Stimulated activated CD8-positive, alpha-beta memory T cell treated with anti-CD3 and anti-CD28 coated beads, Interleukin-2, amount 100 ng/mL, for 1 hour (primary cell): Measurements from ENCODE around the gene POTEF.
"Not testable (repeated sequence)": the region's sequence is repeated elsewhere in the genome, so short reads cannot be mapped to it uniquely, and the experiment has no call there.

ENCODE experiments used
- DNase-seq, 2 donors: peaks; one replicate each; pipeline ENCODE4 v3.0.0-alpha.2; 2020; ENCODE audit warnings: low read depth in 2 of 2

The POTEF gene

DNA sequence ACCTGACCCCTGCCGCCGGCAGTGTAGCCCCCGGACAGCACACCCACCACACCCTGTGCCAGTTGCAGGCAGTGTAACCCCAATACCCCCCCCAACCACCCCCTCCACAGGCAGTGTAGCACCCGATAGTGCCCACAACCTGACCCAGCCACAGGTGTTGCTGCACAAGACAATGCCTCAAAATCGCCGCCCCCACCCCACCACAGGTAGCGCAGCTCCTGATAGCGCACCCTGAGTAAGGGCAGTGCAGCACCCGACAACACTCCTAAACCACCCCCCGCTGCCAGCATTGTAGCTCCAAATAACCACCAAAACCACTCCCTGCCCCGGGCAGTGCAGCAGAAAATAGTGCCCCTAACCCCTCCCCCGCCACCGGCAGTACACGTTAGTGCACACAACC lies 558 bp downstream of the POTEF start:
- DNase-seq: not testable (repeated sequence)

DNA sequence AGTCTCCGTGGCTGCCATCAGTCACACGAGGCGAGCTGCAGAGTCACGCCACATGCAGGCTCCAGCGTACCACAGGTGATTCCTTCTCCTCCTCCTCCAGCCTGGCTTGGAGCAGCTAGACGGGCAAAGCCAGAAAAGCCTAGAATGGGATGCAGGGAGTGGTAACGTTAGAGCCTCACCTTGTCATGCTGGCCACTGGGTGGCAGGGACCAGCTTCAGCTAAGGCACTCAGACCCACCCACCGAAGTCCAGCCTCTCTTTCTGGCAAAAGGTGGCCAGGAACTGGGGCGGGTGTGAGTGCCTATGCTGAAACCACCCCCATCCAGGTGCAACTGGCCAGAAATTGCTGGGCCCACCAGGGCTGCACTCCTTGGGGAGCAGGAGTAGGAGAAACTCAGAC lies 1.3 kb downstream of the POTEF start:
- not testable (repeated sequence) for DNase-seq

DNA sequence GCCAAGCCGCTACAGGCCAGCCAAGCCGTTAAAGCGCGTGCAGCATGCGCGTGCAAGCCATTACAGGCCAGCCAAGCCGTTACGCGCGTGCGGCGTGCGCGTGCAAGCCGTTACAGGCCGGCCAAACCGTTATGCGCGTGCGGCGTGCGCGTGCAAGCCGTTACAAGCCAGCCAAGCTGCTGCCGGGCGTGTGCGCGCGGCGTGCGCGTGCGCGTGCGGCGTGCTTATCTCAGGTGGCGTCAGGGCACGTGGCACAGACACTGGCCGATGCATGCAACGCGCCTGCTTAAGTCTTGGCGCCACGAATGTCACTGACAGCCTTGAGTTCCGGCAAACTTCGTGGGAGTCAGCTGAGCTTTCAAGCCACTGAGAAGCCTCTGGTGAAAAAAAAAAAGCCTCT lies 8.1 kb downstream of the POTEF start:
- not testable (repeated sequence) for DNase-seq

DNA sequence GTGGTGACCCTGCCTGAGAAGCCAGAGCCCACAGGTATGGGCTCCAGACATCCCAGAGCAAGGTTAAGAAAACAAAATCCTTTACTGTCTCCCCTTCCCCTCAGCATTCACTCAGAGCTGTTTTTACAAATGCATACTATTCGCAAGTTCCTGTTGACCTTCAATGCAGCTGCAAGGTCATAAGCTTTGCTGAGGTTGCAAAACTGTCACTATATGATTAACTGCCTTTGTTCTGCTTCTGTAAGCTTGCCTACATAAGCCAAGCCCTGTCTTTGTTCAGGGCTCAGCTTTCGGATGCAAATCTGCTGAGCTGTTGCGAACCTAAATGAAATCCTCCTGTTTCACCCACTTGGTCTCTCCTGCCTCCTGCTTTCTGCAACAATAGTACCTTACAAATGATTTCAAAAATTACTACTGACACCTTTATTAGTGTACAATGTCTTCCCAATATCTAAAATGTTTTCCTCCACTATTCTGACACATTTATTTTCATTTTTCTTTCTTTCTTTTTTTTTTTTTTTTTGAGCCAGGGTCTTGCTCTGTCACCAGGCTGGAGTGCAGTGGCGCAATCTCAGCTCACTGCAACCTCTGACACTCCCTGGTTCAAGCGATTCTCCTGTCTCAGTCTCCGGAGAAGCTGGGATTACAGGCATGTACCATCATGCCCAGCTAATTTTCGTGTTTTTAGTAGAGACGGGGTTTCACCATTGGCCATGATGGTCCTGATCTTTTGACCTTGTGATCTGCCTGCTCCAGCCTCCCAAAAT lies 26.2 kb downstream of the POTEF start:
- DNase-seq: not testable (repeated sequence)

DNA sequence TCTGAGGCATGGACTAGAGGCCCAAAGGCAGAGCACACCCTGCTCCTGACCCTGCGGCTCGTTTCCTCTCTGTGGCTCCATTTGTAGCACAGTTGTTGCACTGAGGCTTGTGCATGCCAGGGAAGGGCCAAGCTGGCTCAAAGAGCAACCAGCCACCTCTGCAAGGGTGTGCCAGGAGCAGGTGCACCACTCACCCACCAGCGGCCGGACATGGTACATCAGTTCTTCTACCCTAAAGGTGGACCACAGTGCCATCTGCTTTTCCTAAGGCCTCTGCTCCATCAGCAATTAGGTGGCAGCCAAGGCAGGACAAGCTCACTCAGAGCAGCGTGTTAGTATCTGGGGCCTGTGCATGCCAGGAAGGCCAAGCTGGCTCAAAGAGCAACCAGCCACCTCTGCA lies 66.4 kb downstream of the POTEF start:
- not testable (repeated sequence) for DNase-seq

DNA sequence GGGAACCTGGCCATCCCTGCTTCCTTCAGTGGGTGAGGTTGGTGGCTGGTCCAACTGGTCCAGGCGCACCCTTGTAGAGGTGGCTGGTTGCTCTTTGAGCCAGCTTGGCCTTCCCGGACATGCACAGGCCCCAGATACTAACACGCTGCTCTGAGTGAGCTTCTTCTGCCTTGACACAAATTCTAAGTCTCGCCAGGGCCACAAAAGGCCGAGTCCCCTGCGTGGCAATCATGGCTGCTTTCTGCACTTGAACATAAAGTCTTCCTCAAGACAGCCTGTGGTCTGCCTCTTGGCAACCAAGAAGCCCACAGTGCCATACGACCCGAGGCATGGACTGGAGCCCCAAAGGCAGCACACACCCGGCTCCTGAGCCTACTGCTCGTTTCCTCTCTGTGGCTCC lies 69.0 kb downstream of the POTEF start:
- DNase-seq: not testable (repeated sequence)

DNA sequence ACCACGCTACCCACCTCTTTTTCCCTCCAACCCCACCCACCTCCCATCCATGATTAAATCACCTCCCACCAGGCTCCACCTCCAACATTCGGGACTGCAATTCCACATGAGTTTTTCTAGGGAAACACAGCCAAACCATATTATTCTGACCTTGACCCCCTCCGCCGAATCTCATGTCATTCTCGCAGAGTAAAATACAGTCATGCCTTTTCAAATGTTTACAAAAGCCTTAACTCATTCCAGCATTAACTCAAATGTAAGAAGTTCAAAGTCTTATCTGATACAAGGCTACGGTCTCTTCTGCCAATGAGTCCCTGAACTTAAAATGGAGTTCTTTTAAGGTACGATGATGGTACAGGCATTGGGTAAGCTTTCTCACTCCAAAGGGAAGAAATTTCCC lies 72.7 kb downstream of the POTEF start:
- DNase-seq: not testable (repeated sequence)

DNA sequence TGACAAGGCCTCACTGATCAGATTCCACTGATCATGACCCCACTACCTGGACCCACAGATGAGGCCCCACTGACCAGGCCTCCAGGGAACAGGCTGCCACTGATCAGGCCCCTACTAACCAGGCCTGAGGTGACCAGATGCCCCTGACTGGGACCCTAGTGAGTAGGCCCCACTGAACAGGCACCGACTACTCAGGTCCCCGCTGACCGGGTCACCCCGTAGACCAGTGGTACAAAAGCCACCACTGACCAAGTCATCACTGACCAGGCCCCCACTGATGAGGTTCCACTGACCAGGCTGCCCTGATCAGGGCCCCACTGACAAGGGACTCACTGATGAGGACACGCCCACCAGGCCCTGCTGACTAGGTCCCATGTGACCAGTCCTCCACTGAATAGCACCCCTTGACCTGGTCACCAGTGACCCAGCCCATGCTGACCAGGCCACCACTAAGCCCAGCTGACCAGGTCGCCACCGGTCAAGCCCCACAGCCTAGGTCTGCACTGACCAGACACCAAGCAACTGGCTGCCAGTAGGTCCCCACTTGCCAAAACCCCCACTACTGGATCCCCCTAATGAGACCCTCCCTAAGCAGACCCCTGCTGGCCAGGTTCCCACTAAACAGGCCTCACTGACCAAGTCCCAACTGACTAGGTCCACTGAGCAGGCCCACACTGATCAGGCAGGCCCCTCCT lies 75.7 kb downstream of the POTEF start:
- not testable (repeated sequence) for DNase-seq

DNA sequence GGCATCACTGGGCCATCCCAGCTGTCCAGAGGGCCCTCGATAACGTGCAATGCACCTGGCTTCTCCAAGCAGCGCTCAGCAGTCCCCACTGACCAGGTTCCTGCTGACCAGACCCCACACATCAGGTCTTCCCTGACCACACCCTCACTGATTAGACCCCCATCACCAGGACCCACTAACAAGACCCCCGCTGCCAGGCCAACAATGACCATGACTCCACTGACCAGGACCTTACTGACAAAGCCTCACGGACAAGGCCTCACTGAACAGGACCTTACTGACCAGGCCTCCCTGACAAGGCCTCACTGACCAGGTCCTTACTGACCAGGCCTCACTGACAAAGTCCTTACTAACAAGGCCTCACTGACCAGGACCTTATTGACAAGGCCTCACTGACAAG lies 76.6 kb downstream of the POTEF start:
- not testable (repeated sequence) for DNase-seq

DNA sequence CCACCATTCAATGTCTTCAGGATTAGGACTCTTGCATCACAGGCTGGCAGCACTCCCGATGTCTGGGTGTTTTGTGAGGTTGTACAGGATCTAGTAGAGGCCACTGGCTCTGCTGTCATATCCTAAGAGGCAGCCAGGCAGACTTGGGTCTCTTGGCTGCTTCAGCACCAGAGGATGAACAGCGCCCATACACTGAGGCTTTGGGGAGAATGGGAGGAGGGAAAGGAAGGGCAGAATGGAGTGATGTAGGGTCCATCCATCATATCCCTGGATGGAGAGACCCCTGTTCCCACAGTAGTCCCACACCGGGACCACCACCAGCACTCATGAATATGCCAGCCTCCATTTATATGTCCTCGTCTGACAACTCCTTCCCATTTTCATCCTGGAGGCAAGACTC lies 80.6 kb downstream of the POTEF start:
- DNase-seq: not testable (repeated sequence)

DNA sequence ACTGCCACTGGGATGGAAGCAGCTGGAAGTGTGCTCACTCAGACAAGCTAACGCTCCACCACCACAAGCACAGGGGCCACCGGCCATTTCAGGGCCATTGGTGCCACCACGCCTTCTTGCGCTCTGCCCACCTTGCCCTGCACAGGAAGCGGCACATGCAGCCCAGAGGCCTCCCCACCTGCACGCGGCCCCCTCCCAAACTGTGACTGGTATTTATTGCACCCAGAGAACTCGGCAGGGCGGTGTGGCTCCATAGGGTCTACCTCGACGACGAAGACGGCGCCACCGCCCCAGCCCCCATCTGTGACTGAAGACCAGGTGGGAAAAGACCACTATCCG lies 90.8 kb downstream of the POTEF start:
- not testable (repeated sequence) for DNase-seq

DNA sequence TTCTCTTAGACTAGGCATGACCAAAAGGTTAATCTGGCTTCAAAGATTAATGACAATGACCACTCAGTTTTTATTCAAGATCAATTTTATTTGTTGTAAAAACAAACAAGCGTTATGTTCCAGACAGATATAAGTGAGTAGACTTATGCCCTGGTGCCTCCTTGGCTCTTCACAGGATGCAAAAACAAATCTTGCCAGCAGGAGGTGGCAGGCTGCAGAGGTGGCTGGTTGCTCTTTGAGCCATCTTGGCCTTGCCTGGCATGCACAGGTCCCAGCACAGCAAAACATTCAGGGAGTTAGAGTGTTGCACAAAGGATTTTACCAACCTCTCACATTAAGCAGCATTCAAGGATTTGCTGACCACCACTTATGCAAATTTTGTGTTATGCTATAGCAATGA lies 103.1 kb downstream of the POTEF start:
- not testable (repeated sequence) for DNase-seq
